Measurements from ENCODE around the gene VAV2. TPM values are rescaled to one million over a fixed set of nuclear protein-coding genes. Genes with fewer than 3 reads are reported as not detected.

VAV2 gene
- total and polyA plus RNA-seq, 2 experiments from 2014 or later, result 8.1 to 28.9 TPM

GRCh38 chr9:133932633-133933032 lies 59.5 kb downstream of the VAV2 start:
- H3F3A ChIP-seq (replicated peaks; ENCODE audit: low read depth), result no peaks in the 10 kb centered on the region
- no peak for ATAC-seq
- no peaks in the 10 kb centered on the region for H3K9me2 ChIP-seq (ENCODE audit: insufficient read depth)
- no peak overlapping the region for H3K4me2 ChIP-seq
- no peaks in the 10 kb centered on the region for H4K20me1 ChIP-seq (replicated peaks; ENCODE audit: insufficient read depth)
- H3K79me2 ChIP-seq (replicated peaks; ENCODE audit: insufficient read depth), result peaks cover 24% of the 10 kb centered on the region
- H3K36me3 ChIP-seq (ENCODE audit: insufficient read depth), result no peaks in the 10 kb centered on the region
- TF ChIP-seq CREB1 (CRISPR knock-in tag; IDR thresholded peaks at IDR 0.05; ENCODE audit: low read depth) (no peak), CTCF (conservative IDR thresholded peaks at IDR 0.05; ENCODE audit: low read depth in 2 of 2) (no peak)
- Mint-ChIP-seq H3K9me3 (0 out of 3 replicates have a peak, but pooled peaks cover 2% of the 10 kb centered on the region), H3K27me3 (ENCODE audit: insufficient read depth, low read depth, poor library complexity) (peaks cover under 1% of the 10 kb centered on the region), H3K27ac (no peak overlapping the region), H3K4me1 (peaks cover 16% of the 10 kb centered on the region), H3K4me3 (no peak overlapping the region), H3K36me3 (ENCODE audit: low read depth) (peaks cover 25% of the 10 kb centered on the region)
- no peak overlapping the region for H3K27ac ChIP-seq (ENCODE audit: low read depth)
- H3K4me1 ChIP-seq (ENCODE audit: insufficient read depth), result no peaks in the 10 kb centered on the region
- H3K27me3 ChIP-seq (ENCODE audit: insufficient read depth), result no peaks in the 10 kb centered on the region
- H2AFZ ChIP-seq, result no peak overlapping the region
- no peak for DNase-seq (ENCODE audit: low spot score)
- no peak overlapping the region for H3K4me3 ChIP-seq

GRCh38 chr9:133932181-133932580 lies 59.9 kb downstream of the VAV2 start:
- Mint-ChIP-seq H3K4me1 (peaks cover 16% of the 10 kb centered on the region), H3K36me3 (ENCODE audit: low read depth) (peaks cover 28% of the 10 kb centered on the region), H3K4me3 (no peak overlapping the region), H3K27me3 (ENCODE audit: insufficient read depth, low read depth, poor library complexity) (peaks cover 2% of the 10 kb centered on the region), H3K27ac (no peak overlapping the region), H3K9me3 (0 out of 3 replicates have a peak, but pooled peaks cover 2% of the 10 kb centered on the region)
- H3K79me2 ChIP-seq (replicated peaks; ENCODE audit: insufficient read depth), result peaks cover 27% of the 10 kb centered on the region
- no peak overlapping the region for H3K4me3 ChIP-seq
- no peaks in the 10 kb centered on the region for H3K4me1 ChIP-seq (ENCODE audit: insufficient read depth)
- no peak for TF ChIP-seq REST (IDR thresholded peaks at IDR 0.05; ENCODE audit: unreplicated experiment)
- TF ChIP-seq ZNF114 (CRISPR knock-in tag; IDR thresholded peaks at IDR 0.05), result no peak
- TF ChIP-seq JUNB (IDR thresholded peaks at IDR 0.05; ENCODE audit: unreplicated experiment), result no peak
- TF ChIP-seq EZH2phosphoT487 (IDR thresholded peaks at IDR 0.05; ENCODE audit: unreplicated experiment), result no peak
- TF ChIP-seq STAT1 (IDR thresholded peaks at IDR 0.05; ENCODE audit: unreplicated experiment), result no peak
- TF ChIP-seq POLR2AphosphoS5 (IDR thresholded peaks at IDR 0.05; ENCODE audit: low read depth), result no peak
- TF ChIP-seq CTCF (conservative IDR thresholded peaks at IDR 0.05; ENCODE audit: low read depth in 2 of 2), result no peak
- H2AFZ ChIP-seq, result no peak overlapping the region
- H4K20me1 ChIP-seq (replicated peaks; ENCODE audit: insufficient read depth), result no peaks in the 10 kb centered on the region
- ATAC-seq, result no peak
- no peaks in the 10 kb centered on the region for H3K36me3 ChIP-seq (ENCODE audit: insufficient read depth)
- no peak overlapping the region for H3K4me2 ChIP-seq
- H3K27ac ChIP-seq (ENCODE audit: low read depth), result no peak overlapping the region
- H3F3A ChIP-seq (replicated peaks; ENCODE audit: low read depth), result no peaks in the 10 kb centered on the region
- H3K27me3 ChIP-seq (ENCODE audit: insufficient read depth), result no peaks in the 10 kb centered on the region
- DNase-seq (ENCODE audit: low spot score), result no peak
- H3K9me2 ChIP-seq (ENCODE audit: insufficient read depth), result no peaks in the 10 kb centered on the region

All from GM23338 (cell line).